C4-2B (cell line): ENCODE measurements around the gene GNG8.

Experiments
- CTCF ChIP-seq: fragments of 450-650 bp; conservative IDR thresholded peaks from 2 replicates; pipeline ENCODE4 v1.5.1; 2017; ENCODE audit warnings: mild to moderate bottlenecking
- ZFX ChIP-seq: fragments of 450-650 bp; IDR thresholded peaks from 2 replicates; pipeline ENCODE4 v1.6.1; 2017

- TF ChIP-seq CTCF (no peak), ZFX (no peak)
Observed at GRCh38 chr19:46610851-46611770, 24.9 kb downstream of the GNG8 start.
